Calu3 (cell line): ENCODE data around the gene TNKS1BP1. TPM values are rescaled to one million over a fixed set of nuclear protein-coding genes. Genes with fewer than 3 reads are reported as not detected.

Experiments
- BruUV-seq: library from RNA; stranded (reverse); fragments of 400-500 nt; replicated peaks from 2 replicates; lab custom pipeline; 2021; lab: Mats Ljungman, UMichigan
- CTCF ChIA-PET: fragments of 300-600 bp; sonication (Branson Sonifier 250); formaldehyde crosslinking; loops from one replicate; lab custom pipeline; 2022; ENCODE audit warnings: antibody characterized with exemption; lab: Charles Lee
- DNase-seq: peaks from one replicate; pipeline ENCODE4 v3.0.0; 2022
- H3K27ac Mint-ChIP-seq: one replicate; pipeline ENCODE4 v1.8.0; 2022; ENCODE audit warnings: mixed read lengths; ENCODE audit not compliant: unreplicated experiment
- H3K27me3 Mint-ChIP-seq: one replicate; pipeline ENCODE4 v1.8.0; 2022; ENCODE audit warnings: mixed read lengths; ENCODE audit not compliant: unreplicated experiment
- H3K36me3 Mint-ChIP-seq: one replicate; pipeline ENCODE4 v1.8.0; 2022; ENCODE audit warnings: mild to moderate bottlenecking, moderate library complexity, mixed read lengths; ENCODE audit not compliant: insufficient read depth, unreplicated experiment
- H3K4me1 Mint-ChIP-seq: one replicate; pipeline ENCODE4 v1.8.0; 2022; ENCODE audit warnings: mild to moderate bottlenecking, low read depth, mixed read lengths; ENCODE audit not compliant: unreplicated experiment
- H3K4me3 Mint-ChIP-seq: one replicate; pipeline ENCODE4 v1.8.0; 2022; ENCODE audit warnings: mild to moderate bottlenecking, low read depth, moderate library complexity, mixed read lengths; ENCODE audit not compliant: unreplicated experiment
- H3K9me3 Mint-ChIP-seq: one replicate; pipeline ENCODE4 v1.8.0; 2022; ENCODE audit warnings: low read depth, mixed read lengths; ENCODE audit not compliant: unreplicated experiment
- CTCF ChIP-seq: fragments of 200-600 bp; IDR thresholded peaks from one replicate; pipeline ENCODE4 v1.8.0; 2022; ENCODE audit warnings: antibody characterized with exemption; ENCODE audit not compliant: unreplicated experiment
- intact Hi-C: fragments of 100-400 bp; cut with micrococcal nuclease; formaldehyde crosslinking; loops from one replicate; pipeline ENCODE4 v1.10.0; 2022; ENCODE audit not compliant: unreplicated experiment
- total RNA-seq: library from RNA; stranded (reverse); gene quantifications from 2 replicates; pipeline ENCODE4 v1.2.3, GENCODE V29; 2022

Gene TNKS1BP1
- total RNA-seq, 1 experiment from 2014 or later: 151 TPM

GRCh38 chr11:57323855-57324153, 948 bp downstream of the TNKS1BP1 start:
- CTCF ChIA-PET: interaction anchor here (0.7 kb wide), 1 partner anchor 12 kb away, joined by 3 read pairs; no protein-coding TSS in a partner anchor
- DNase-seq: no peak
- intact Hi-C loops: no loop called here
- Mint-ChIP-seq H3K4me3 (peak overlapping the region; percentile 86), H3K36me3 (peaks cover 81% of the 10 kb centered on the region), H3K4me1 (peaks cover 66% of the 10 kb centered on the region), H3K27ac (peak overlapping the region; percentile 98), H3K9me3 (no peaks in the 10 kb centered on the region), H3K27me3 (no peaks in the 10 kb centered on the region)
- no peak for TF ChIP-seq CTCF
- no TSS peak for BruUV-seq

GRCh38 chr11:57323167-57323854, 1.4 kb downstream of the TNKS1BP1 start:
- no peak for DNase-seq
- Mint-ChIP-seq H3K27ac (peak overlapping the region; percentile 98), H3K27me3 (no peaks in the 10 kb centered on the region), H3K4me3 (peak overlapping the region; percentile 86), H3K9me3 (no peaks in the 10 kb centered on the region), H3K36me3 (peaks cover 76% of the 10 kb centered on the region), H3K4me1 (peaks cover 61% of the 10 kb centered on the region)
- no TSS peak for BruUV-seq
- intact Hi-C loops: no loop called here
- CTCF ChIA-PET: interaction anchor here (3.0 kb wide), 1 partner anchor 11 kb away, joined by 17 read pairs; no protein-coding TSS in a partner anchor
- no peak for TF ChIP-seq CTCF

- CTCF ChIA-PET: interaction anchor here (0.6 to 3.0 kb wide), 5 partner anchors 10 to 1748 kb away, joined by 3 to 17 read pairs (median 4); partner anchors contain the start of gene SLC43A1
- Mint-ChIP-seq H3K27ac (peak overlapping the region; percentile 98), H3K9me3 (no peaks in the 10 kb centered on the region), H3K4me1 (peaks cover 56% of the 10 kb centered on the region), H3K27me3 (no peaks in the 10 kb centered on the region), H3K36me3 (peaks cover 73% of the 10 kb centered on the region), H3K4me3 (peak overlapping the region; percentile 86)
- peak; percentile 83 for DNase-seq
- TSS peak; percentile 12 for BruUV-seq
- intact Hi-C loops: no loop called here
- no peak for TF ChIP-seq CTCF
These were observed 2.2 kb downstream of the TNKS1BP1 start for GRCh38 chr11:57322256-57323166.

- H3K27ac Mint-ChIP-seq: peak overlapping the region; percentile 98
- BruUV-seq: no TSS peak
- H3K36me3 Mint-ChIP-seq: peaks cover 65% of the 10 kb centered on the region
- TF ChIP-seq CTCF: no peak
- intact Hi-C loops: no loop called here
- DNase-seq: no peak
- peak overlapping the region; percentile 86 for H3K4me3 Mint-ChIP-seq
- peaks cover 47% of the 10 kb centered on the region for H3K4me1 Mint-ChIP-seq
- H3K9me3 Mint-ChIP-seq: no peaks in the 10 kb centered on the region
- CTCF ChIA-PET: interaction anchor here (0.6 to 3.0 kb wide), 6 partner anchors 9 to 1855 kb away, joined by 3 to 17 read pairs (median 5); partner anchors contain the start of gene SLC43A1
- no peaks in the 10 kb centered on the region for H3K27me3 Mint-ChIP-seq
These were observed 3.1 kb downstream of the TNKS1BP1 start for GRCh38 chr11:57321388-57322255.
